ENCODE results near the gene PIEZO1.

The PIEZO1 gene

GRCh38 chr16:88726981-88727380 lies 58.0 kb downstream of the PIEZO1 start:
- no peak overlapping the region for H4K91ac ChIP-seq (ENCODE audit: low read depth, low read length)
- no peak overlapping the region for H2BK120ac ChIP-seq (ENCODE audit: insufficient read depth, low read length, poor library complexity)
- no peak for DNase-seq
- WGBS (ENCODE audit: extremely low coverage, insufficient coverage, insufficient read length), result no CpG with 5 or more reads among the region's 28 CpGs
- H2AK5ac ChIP-seq (ENCODE audit: low read length), result no peak overlapping the region
- H3K79me1 ChIP-seq (ENCODE audit: low read length), result no peaks in the 10 kb centered on the region
- no peaks in the 10 kb centered on the region for H3K27me3 ChIP-seq (ENCODE audit: insufficient read depth, low read length)
- no peaks in the 10 kb centered on the region for H3K79me2 ChIP-seq (ENCODE audit: control insufficient read depth, insufficient read depth, low read length, poor library complexity)
- H2BK12ac ChIP-seq (ENCODE audit: low read length), result no peak overlapping the region
- no peak overlapping the region for H2BK5ac ChIP-seq (ENCODE audit: low read depth, low read length, poor library complexity)
- H3K18ac ChIP-seq (ENCODE audit: low read length), result no peak overlapping the region
- no peak overlapping the region for H3K14ac ChIP-seq (ENCODE audit: low read length)
- no peak overlapping the region for H3K4me3 ChIP-seq (ENCODE audit: low read depth, low read length)
- H4K12ac ChIP-seq (ENCODE audit: low read depth, low read length), result no peak overlapping the region
- no peak overlapping the region for H3K27ac ChIP-seq (ENCODE audit: low read depth, low read length)
- no peak overlapping the region for H3K4ac ChIP-seq (ENCODE audit: low read depth, low read length)
- H3K23ac ChIP-seq (ENCODE audit: low read length), result no peak overlapping the region
- H3K9me3 ChIP-seq (ENCODE audit: insufficient read depth, low read depth, low read length), result peaks cover 1% of the 10 kb centered on the region
- H3K9ac ChIP-seq (ENCODE audit: low read length), result no peak overlapping the region
- H3K4me2 ChIP-seq (ENCODE audit: low read length), result no peak overlapping the region
- H2AFZ ChIP-seq (ENCODE audit: insufficient read depth, low read length, poor library complexity), result no peak overlapping the region
- peaks cover 76 to 78% of the 10 kb centered on the region in 2 experiments for H3K36me3 ChIP-seq (ENCODE audit: control insufficient read depth in 1 of 2, insufficient read depth in 2 of 2, low read length in 2 of 2)
- H4K8ac ChIP-seq (ENCODE audit: low read depth, low read length), result no peak overlapping the region
- peaks cover 0 to 4% of the 10 kb centered on the region in 2 experiments for H3K4me1 ChIP-seq (ENCODE audit: control insufficient read depth in 1 of 2, insufficient read depth in 2 of 2, low read length in 2 of 2)

GRCh38 chr16:88726408-88726749 lies 58.6 kb downstream of the PIEZO1 start:
- Histone ChIP-seq H3K36me3 (ENCODE audit: control insufficient read depth in 1 of 2, insufficient read depth in 2 of 2, low read length in 2 of 2) (peaks cover 76 to 78% of the 10 kb centered on the region in 2 experiments), H4K91ac (ENCODE audit: low read depth, low read length) (no peak overlapping the region), H3K4me2 (ENCODE audit: low read length) (no peak overlapping the region), H3K79me1 (ENCODE audit: low read length) (no peaks in the 10 kb centered on the region), H3K79me2 (ENCODE audit: control insufficient read depth, insufficient read depth, low read length, poor library complexity) (no peaks in the 10 kb centered on the region), H3K23ac (ENCODE audit: low read length) (no peak overlapping the region), H3K18ac (ENCODE audit: low read length) (no peak overlapping the region), H4K8ac (ENCODE audit: low read depth, low read length) (no peak overlapping the region), H2BK12ac (ENCODE audit: low read length) (no peak overlapping the region), H3K4me1 (ENCODE audit: control insufficient read depth in 1 of 2, insufficient read depth in 2 of 2, low read length in 2 of 2) (peaks cover 0 to 4% of the 10 kb centered on the region in 2 experiments), H3K4me3 (ENCODE audit: low read depth, low read length) (no peak overlapping the region), H2AFZ (ENCODE audit: insufficient read depth, low read length, poor library complexity) (no peak overlapping the region), H3K14ac (ENCODE audit: low read length) (no peak overlapping the region), H2AK5ac (ENCODE audit: low read length) (no peak overlapping the region), H2BK120ac (ENCODE audit: insufficient read depth, low read length, poor library complexity) (no peak overlapping the region), H2BK5ac (ENCODE audit: low read depth, low read length, poor library complexity) (no peak overlapping the region), H4K12ac (ENCODE audit: low read depth, low read length) (no peak overlapping the region), H3K9ac (ENCODE audit: low read length) (no peak overlapping the region), H3K27ac (ENCODE audit: low read depth, low read length) (no peak overlapping the region), H3K27me3 (ENCODE audit: insufficient read depth, low read length) (no peaks in the 10 kb centered on the region), H3K4ac (ENCODE audit: low read depth, low read length) (no peak overlapping the region), H3K9me3 (ENCODE audit: insufficient read depth, low read depth, low read length) (peaks cover 3% of the 10 kb centered on the region)
- no peak for DNase-seq
- WGBS (ENCODE audit: extremely low coverage, insufficient coverage, insufficient read length), result no CpG with 5 or more reads among the region's 17 CpGs

GRCh38 chr16:88725609-88726407 lies 59.2 kb downstream of the PIEZO1 start:
- Histone ChIP-seq H3K18ac (ENCODE audit: low read length) (no peak overlapping the region), H3K79me1 (ENCODE audit: low read length) (no peaks in the 10 kb centered on the region), H4K8ac (ENCODE audit: low read depth, low read length) (no peak overlapping the region), H4K12ac (ENCODE audit: low read depth, low read length) (no peak overlapping the region), H3K27ac (ENCODE audit: low read depth, low read length) (no peak overlapping the region), H3K14ac (ENCODE audit: low read length) (no peak overlapping the region), H3K4me2 (ENCODE audit: low read length) (no peak overlapping the region), H3K23ac (ENCODE audit: low read length) (no peak overlapping the region), H3K27me3 (ENCODE audit: insufficient read depth, low read length) (no peaks in the 10 kb centered on the region), H3K36me3 (ENCODE audit: control insufficient read depth in 1 of 2, insufficient read depth in 2 of 2, low read length in 2 of 2) (peaks cover 76 to 79% of the 10 kb centered on the region in 2 experiments), H3K9me3 (ENCODE audit: insufficient read depth, low read depth, low read length) (peaks cover 4% of the 10 kb centered on the region), H2AK5ac (ENCODE audit: low read length) (no peak overlapping the region), H3K4me1 (ENCODE audit: control insufficient read depth in 1 of 2, insufficient read depth in 2 of 2, low read length in 2 of 2) (peaks cover 0 to 4% of the 10 kb centered on the region in 2 experiments), H2BK120ac (ENCODE audit: insufficient read depth, low read length, poor library complexity) (no peak overlapping the region), H2BK12ac (ENCODE audit: low read length) (no peak overlapping the region), H3K9ac (ENCODE audit: low read length) (no peak overlapping the region), H3K79me2 (ENCODE audit: control insufficient read depth, insufficient read depth, low read length, poor library complexity) (no peaks in the 10 kb centered on the region), H3K4me3 (ENCODE audit: low read depth, low read length) (no peak overlapping the region), H2BK5ac (ENCODE audit: low read depth, low read length, poor library complexity) (no peak overlapping the region), H2AFZ (ENCODE audit: insufficient read depth, low read length, poor library complexity) (no peak overlapping the region), H3K4ac (ENCODE audit: low read depth, low read length) (no peak overlapping the region), H4K91ac (ENCODE audit: low read depth, low read length) (no peak overlapping the region)
- WGBS (ENCODE audit: extremely low coverage, insufficient coverage, insufficient read length), result no CpG with 5 or more reads among the region's 32 CpGs
- DNase-seq, result no peak

- no peak overlapping the region for H3K14ac ChIP-seq (ENCODE audit: low read length)
- H3K4ac ChIP-seq (ENCODE audit: low read depth, low read length), result no peak overlapping the region
- no peak for DNase-seq
- peaks cover 0 to 4% of the 10 kb centered on the region in 2 experiments for H3K4me1 ChIP-seq (ENCODE audit: control insufficient read depth in 1 of 2, insufficient read depth in 2 of 2, low read length in 2 of 2)
- H2BK12ac ChIP-seq (ENCODE audit: low read length), result no peak overlapping the region
- no peak overlapping the region for H2AK5ac ChIP-seq (ENCODE audit: low read length)
- H3K27ac ChIP-seq (ENCODE audit: low read depth, low read length), result no peak overlapping the region
- H3K79me2 ChIP-seq (ENCODE audit: control insufficient read depth, insufficient read depth, low read length, poor library complexity), result no peaks in the 10 kb centered on the region
- no peak overlapping the region for H3K18ac ChIP-seq (ENCODE audit: low read length)
- WGBS (ENCODE audit: extremely low coverage, insufficient coverage, insufficient read length), result no CpG with 5 or more reads among the region's 31 CpGs
- H2BK5ac ChIP-seq (ENCODE audit: low read depth, low read length, poor library complexity), result no peak overlapping the region
- no peak overlapping the region for H3K23ac ChIP-seq (ENCODE audit: low read length)
- no peak overlapping the region for H2BK120ac ChIP-seq (ENCODE audit: insufficient read depth, low read length, poor library complexity)
- H4K91ac ChIP-seq (ENCODE audit: low read depth, low read length), result no peak overlapping the region
- H3K79me1 ChIP-seq (ENCODE audit: low read length), result no peaks in the 10 kb centered on the region
- H4K8ac ChIP-seq (ENCODE audit: low read depth, low read length), result no peak overlapping the region
- no peak overlapping the region for H3K4me2 ChIP-seq (ENCODE audit: low read length)
- H3K9ac ChIP-seq (ENCODE audit: low read length), result no peak overlapping the region
- H3K36me3 ChIP-seq (ENCODE audit: control insufficient read depth in 1 of 2, insufficient read depth in 2 of 2, low read length in 2 of 2), result peaks cover 78 to 80% of the 10 kb centered on the region in 2 experiments
- peak overlapping the region; percentile 10 for H3K4me3 ChIP-seq (ENCODE audit: low read depth, low read length)
- H2AFZ ChIP-seq (ENCODE audit: insufficient read depth, low read length, poor library complexity), result no peak overlapping the region
- H4K12ac ChIP-seq (ENCODE audit: low read depth, low read length), result no peak overlapping the region
- no peaks in the 10 kb centered on the region for H3K27me3 ChIP-seq (ENCODE audit: insufficient read depth, low read length)
- peaks cover 4% of the 10 kb centered on the region for H3K9me3 ChIP-seq (ENCODE audit: insufficient read depth, low read depth, low read length)
Measured at GRCh38 chr16:88724855-88725555, 60.0 kb downstream of the PIEZO1 start.

Data from trophoblast cell (in vitro differentiated cells and primary cell).